CD4-positive, alpha-beta memory T cell (primary cell): ENCODE results near the gene AGBL1. TPM values are rescaled to one million over a fixed set of nuclear protein-coding genes. Genes with fewer than 3 reads are reported as not detected.
"Not testable (repeated sequence)": the region's sequence is repeated elsewhere in the genome, so short reads cannot be mapped to it uniquely, and the experiment has no call there.

ENCODE experiments used
- CTCF ChIA-PET: fragments of 350-600 bp; sonication (Branson Sonifier 250); formaldehyde crosslinking; loops from one replicate; lab custom pipeline; 2021; ENCODE audit warnings: inconsistent platforms; ENCODE audit not compliant: partially characterized antibody; lab: Charles Lee
- POLR2A ChIA-PET: fragments of 350-600 bp; sonication (Branson Sonifier 250); formaldehyde crosslinking; loops from one replicate; lab custom pipeline; 2021; ENCODE audit not compliant: partially characterized antibody; lab: Charles Lee
- DNase-seq, 5 donors: peaks; one replicate each; pipeline versions ENCODE4 v3.0.0 to v3.0.0-alpha.2; 2020 to 2022; ENCODE audit warnings: mixed read lengths in 1 of 5
- H3K27ac ChIP-seq: one replicate; pipeline ENCODE4 v1.7.0; 2013; ENCODE audit warnings: low read depth, low read length
- H3K27me3 ChIP-seq: 2 replicates; pipeline ENCODE4 v1.7.0; 2013; ENCODE audit warnings: mild to moderate bottlenecking, low read length, moderate library complexity; ENCODE audit not compliant: insufficient read depth
- H3K36me3 ChIP-seq: 2 replicates; pipeline ENCODE4 v1.7.0; 2013; ENCODE audit warnings: mild to moderate bottlenecking, low read length, moderate library complexity; ENCODE audit not compliant: insufficient read depth
- H3K4me1 ChIP-seq: 2 replicates; pipeline ENCODE4 v1.7.0; 2013; ENCODE audit warnings: mild to moderate bottlenecking, low read length, moderate library complexity; ENCODE audit not compliant: insufficient read depth
- H3K4me3 ChIP-seq, 2 donors: one replicate each; pipeline ENCODE4 v1.7.0; 2013; ENCODE audit warnings: low read length in 2 of 2, mild to moderate bottlenecking in 1 of 2
- H3K9me3 ChIP-seq, 2 donors: one replicate each; pipeline ENCODE4 v1.7.0; 2013; ENCODE audit warnings: low read length in 2 of 2, control low read depth in 1 of 2; ENCODE audit not compliant: control insufficient read depth in 1 of 2
- H3K27ac Mint-ChIP-seq, 7 donors: one replicate each; pipeline ENCODE4 v1.8.0; 2020 to 2021; ENCODE audit warnings: mixed read lengths in 7 of 7, mild to moderate bottlenecking in 6 of 7, inconsistent platforms in 3 of 7, moderate library complexity in 3 of 7
- H3K27me3 Mint-ChIP-seq, 2 donors: one replicate each; pipeline ENCODE4 v1.8.0; 2020 to 2021; ENCODE audit warnings: mixed read lengths in 2 of 2
- H3K36me3 Mint-ChIP-seq, 2 donors: one replicate each; pipeline ENCODE4 v1.8.0; 2020 to 2021; ENCODE audit warnings: mixed read lengths in 2 of 2, inconsistent platforms in 1 of 2, mild to moderate bottlenecking in 1 of 2
- H3K4me1 Mint-ChIP-seq, 4 donors: one replicate each; pipeline ENCODE4 v1.8.0; 2020 to 2021; ENCODE audit warnings: mixed read lengths in 4 of 4, mild to moderate bottlenecking in 1 of 4
- H3K4me3 Mint-ChIP-seq, 8 donors: one replicate each; pipeline ENCODE4 v1.8.0; 2020 to 2021; ENCODE audit warnings: mixed read lengths in 8 of 8, mild to moderate bottlenecking in 7 of 8, moderate library complexity in 6 of 8, inconsistent platforms in 3 of 8
- H3K9me3 Mint-ChIP-seq, 8 donors: one replicate each; pipeline ENCODE4 v1.8.0; 2020 to 2021; ENCODE audit warnings: mixed read lengths in 8 of 8, mild to moderate bottlenecking in 5 of 8, inconsistent platforms in 3 of 8, moderate library complexity in 1 of 8
- intact Hi-C: fragments of 100-400 bp; cut with micrococcal nuclease; formaldehyde crosslinking; loops from one replicate; pipeline ENCODE4 v1.15.1; 2023
- polyA plus RNA-seq, 2 donors: library from polyadenylated mRNA; unstranded; fragments of 300-500 nt; fragmentation: Illumina TruSeq; gene quantifications; one replicate each; pipeline ENCODE4 v1.2.3, GENCODE V29; 2021
- total RNA-seq, 2 experiments: library from RNA; stranded (reverse); gene quantifications; one replicate each; pipeline ENCODE4 v1.2.3, GENCODE V29; 2021

The AGBL1 gene
- total and polyA plus RNA-seq, 4 experiments from 2014 or later: not detected

DNA sequence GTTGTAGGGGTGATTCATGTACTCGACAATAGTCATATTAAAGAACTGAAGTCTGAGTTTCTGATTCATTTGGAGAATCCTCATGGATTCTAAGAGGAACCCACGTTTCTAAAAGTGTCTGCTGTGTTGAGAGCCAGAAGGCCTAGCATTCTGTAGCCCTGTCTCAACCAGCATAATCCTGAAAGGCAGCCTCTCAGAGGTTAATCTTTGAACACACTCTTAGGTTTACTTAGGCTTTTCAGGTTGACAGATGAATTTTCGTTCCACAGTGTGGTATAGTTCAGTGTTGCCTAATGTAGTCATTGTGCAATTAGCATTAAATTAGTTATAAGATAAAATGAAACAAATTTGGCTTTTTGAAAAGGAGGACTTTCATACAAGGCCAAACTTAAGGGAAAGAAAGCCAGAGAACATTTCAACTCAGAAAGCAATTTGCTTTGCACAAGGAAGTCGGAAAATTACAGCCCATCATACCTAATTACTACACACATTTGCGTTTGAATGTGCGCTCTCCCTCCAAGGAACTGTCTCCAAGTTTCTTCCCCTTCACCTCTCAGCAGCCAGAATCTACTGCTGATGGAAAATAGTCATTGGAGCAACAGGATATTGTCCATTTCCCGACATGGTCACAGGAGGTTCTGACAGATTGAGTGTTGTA is 42.0 kb downstream of the AGBL1 start:
- Histone ChIP-seq H3K27me3 (no peaks in the 10 kb centered on the region), H3K4me1 (no peaks in the 10 kb centered on the region), H3K27ac (no peak overlapping the region), H3K36me3 (no peaks in the 10 kb centered on the region), H3K9me3 (no peaks in the 10 kb centered on the region), H3K4me3 (no peak overlapping the region)
- H3K27me3 Mint-ChIP-seq: peaks cover 10 to 12% of the 10 kb centered on the region in 2 donors
- no peaks in the 10 kb centered on the region for H3K4me1 Mint-ChIP-seq
- no peak for DNase-seq
- H3K27ac Mint-ChIP-seq: no peak overlapping the region
- H3K9me3 Mint-ChIP-seq: peaks cover 0 to 2% (median 0%) of the 10 kb centered on the region in 8 donors
- POLR2A ChIA-PET: no interaction called here
- H3K4me3 Mint-ChIP-seq: no peak overlapping the region
- CTCF ChIA-PET: no interaction called here
- no peaks in the 10 kb centered on the region for H3K36me3 Mint-ChIP-seq
- intact Hi-C loops: no loop called here

DNA sequence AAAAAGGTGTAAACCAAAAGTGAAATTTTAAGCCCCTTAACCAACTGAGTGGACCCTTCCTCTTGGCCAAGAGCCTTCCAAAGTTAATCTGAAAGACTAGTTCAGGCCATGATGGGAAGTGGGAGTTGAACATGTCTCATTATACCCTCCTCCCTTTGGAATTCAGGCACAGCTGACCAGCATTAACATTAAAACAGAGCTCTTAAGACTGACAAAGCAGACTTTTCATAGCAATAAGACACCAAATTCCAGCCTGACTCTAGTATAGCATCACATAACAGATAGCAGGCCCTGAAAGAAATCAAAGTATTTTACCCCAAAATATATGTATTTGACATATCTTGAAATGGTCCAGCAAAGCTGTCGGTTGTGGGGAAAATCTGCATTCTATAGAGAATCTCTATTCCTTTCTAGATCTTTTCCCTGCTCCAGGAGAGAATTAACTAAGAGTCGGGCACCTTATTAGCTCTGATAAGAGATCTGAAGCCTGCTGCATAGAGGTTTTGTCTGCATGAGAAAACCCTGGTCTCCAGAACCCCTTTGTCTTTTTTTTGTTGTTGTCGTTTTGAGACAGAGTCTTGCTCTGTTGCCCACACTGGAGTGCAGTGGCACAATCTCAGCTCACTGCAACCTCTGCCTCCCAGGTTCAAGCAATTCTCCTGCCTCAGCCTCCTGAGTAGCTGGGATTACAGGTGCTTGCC is 43.2 kb downstream of the AGBL1 start:
- H3K9me3 Mint-ChIP-seq, H3K4me3 ChIP-seq, DNase-seq, H3K27ac Mint-ChIP-seq, H3K4me3 Mint-ChIP-seq, H3K36me3 ChIP-seq, POLR2A ChIA-PET, intact Hi-C loops, H3K27ac ChIP-seq, H3K4me1 Mint-ChIP-seq, H3K36me3 Mint-ChIP-seq, CTCF ChIA-PET, H3K27me3 ChIP-seq, H3K9me3 ChIP-seq, H3K4me1 ChIP-seq: not testable (repeated sequence)
- H3K27me3 Mint-ChIP-seq: peaks cover 10 to 12% of the 10 kb centered on the region in 2 donors

DNA sequence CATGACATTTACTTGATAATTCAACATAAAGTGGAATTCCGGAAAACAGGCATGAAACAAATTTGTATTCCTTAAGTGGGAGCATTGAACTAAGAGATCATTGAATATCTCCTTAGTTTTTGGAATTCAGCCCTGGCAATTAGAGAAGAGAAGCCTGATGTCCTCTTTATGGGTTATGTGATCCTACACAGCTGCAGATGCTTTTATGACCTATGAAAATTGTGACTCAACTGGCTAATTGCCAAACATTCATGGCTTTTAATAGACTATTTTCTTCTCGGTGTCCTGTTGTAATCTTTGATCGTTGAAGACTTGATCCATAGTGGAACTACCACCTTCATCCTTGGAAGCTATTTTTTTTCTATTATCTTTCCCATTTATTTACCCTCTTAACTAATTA is 46.1 kb downstream of the AGBL1 start:
- peaks cover 8 to 16% of the 10 kb centered on the region in 2 donors for H3K27me3 Mint-ChIP-seq
- H3K27ac ChIP-seq: no peak overlapping the region
- H3K4me1 ChIP-seq: no peaks in the 10 kb centered on the region
- peaks cover 0 to 2% (median 0%) of the 10 kb centered on the region in 8 donors for H3K9me3 Mint-ChIP-seq
- no peak overlapping the region for H3K4me3 ChIP-seq
- no peaks in the 10 kb centered on the region for H3K9me3 ChIP-seq
- H3K27ac Mint-ChIP-seq: no peak overlapping the region
- H3K27me3 ChIP-seq: no peaks in the 10 kb centered on the region
- DNase-seq: no peak
- intact Hi-C loops: no loop called here
- H3K4me3 Mint-ChIP-seq: no peak overlapping the region
- ChIA-PET CTCF (no interaction called here), POLR2A (no interaction called here)
- no peaks in the 10 kb centered on the region for H3K36me3 Mint-ChIP-seq
- no peaks in the 10 kb centered on the region for H3K36me3 ChIP-seq
- H3K4me1 Mint-ChIP-seq: no peaks in the 10 kb centered on the region

DNA sequence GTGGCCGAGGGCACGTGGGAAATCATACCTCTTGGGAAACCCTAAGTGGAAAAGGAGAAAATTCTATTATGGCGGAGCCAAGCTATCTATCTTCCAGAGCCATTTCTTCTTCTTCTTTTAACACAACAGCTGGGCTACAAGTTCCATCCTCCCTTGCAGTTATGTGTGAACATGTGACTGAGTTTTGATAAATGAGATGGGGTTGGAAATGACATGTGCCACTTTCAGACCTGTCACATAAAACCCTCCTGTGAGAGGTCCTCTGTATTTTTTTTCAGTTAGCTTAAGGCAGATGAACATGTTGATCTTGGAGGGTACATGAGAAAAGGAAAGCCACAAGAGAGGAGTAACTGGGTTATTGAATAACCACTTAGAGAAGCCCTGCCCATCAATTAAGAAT is 47.9 kb downstream of the AGBL1 start:
- H3K27ac Mint-ChIP-seq: no peak overlapping the region
- intact Hi-C loops: no loop called here
- H3K4me1 Mint-ChIP-seq: no peaks in the 10 kb centered on the region
- Histone ChIP-seq H3K27ac (no peak overlapping the region), H3K4me3 (no peak overlapping the region), H3K9me3 (no peaks in the 10 kb centered on the region), H3K4me1 (no peaks in the 10 kb centered on the region), H3K36me3 (no peaks in the 10 kb centered on the region), H3K27me3 (no peaks in the 10 kb centered on the region)
- ChIA-PET POLR2A (no interaction called here), CTCF (no interaction called here)
- H3K36me3 Mint-ChIP-seq: no peaks in the 10 kb centered on the region
- DNase-seq: no peak
- no peak overlapping the region for H3K4me3 Mint-ChIP-seq
- H3K9me3 Mint-ChIP-seq: peaks cover 0 to 2% (median 0%) of the 10 kb centered on the region in 8 donors
- peaks cover 2 to 16% of the 10 kb centered on the region in 2 donors for H3K27me3 Mint-ChIP-seq

DNA sequence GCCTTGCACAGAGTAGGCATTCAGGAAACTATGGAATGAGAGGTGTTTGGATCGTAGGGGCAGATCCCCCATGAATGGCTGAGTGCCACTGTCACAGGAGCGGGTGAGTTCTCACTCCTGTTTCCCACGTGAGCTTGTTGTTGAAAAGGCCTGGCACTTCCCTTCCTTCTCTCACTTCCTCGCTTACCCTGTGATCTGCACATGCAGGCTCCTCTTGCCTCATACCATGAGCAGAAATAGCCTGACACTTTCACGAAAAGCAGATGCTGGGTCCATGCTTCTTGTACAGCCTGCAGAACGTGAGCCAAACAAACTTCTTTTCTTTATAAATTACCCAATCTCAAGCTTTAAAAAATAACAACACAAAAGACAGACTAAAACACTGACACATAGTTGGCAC is 55.4 kb downstream of the AGBL1 start:
- Histone ChIP-seq H3K36me3 (no peaks in the 10 kb centered on the region), H3K4me3 (no peak overlapping the region), H3K9me3 (no peaks in the 10 kb centered on the region), H3K4me1 (no peaks in the 10 kb centered on the region), H3K27ac (no peak overlapping the region), H3K27me3 (no peaks in the 10 kb centered on the region)
- ChIA-PET POLR2A (no interaction called here), CTCF (no interaction called here)
- Mint-ChIP-seq H3K4me1 (no peaks in the 10 kb centered on the region), H3K4me3 (no peak overlapping the region), H3K36me3 (no peaks in the 10 kb centered on the region), H3K9me3 (peaks cover 0 to 3% (median 0%) of the 10 kb centered on the region in 8 donors), H3K27ac (no peak overlapping the region), H3K27me3 (peaks cover 0 to 5% of the 10 kb centered on the region in 2 donors)
- intact Hi-C loops: no loop called here
- DNase-seq: no peak

DNA sequence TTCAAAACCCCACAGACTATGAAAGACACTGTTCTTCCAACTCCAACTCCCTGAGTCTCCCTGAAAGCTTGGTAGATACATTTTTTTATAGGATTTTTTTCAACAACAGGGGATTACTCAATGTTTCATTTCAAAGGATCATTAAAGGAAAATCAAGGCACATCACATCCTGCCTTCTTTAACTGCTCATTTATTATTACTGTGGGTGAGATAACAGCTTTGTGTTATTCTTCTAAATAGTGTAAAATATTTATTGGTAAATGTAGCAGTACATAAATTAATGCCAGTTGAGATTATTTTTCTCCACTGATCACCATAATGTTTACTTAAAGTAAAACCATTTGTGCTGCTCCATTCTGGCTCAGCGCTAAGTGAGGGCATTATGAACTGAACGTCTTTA is 57.2 kb downstream of the AGBL1 start:
- ChIA-PET CTCF (no interaction called here), POLR2A (no interaction called here)
- Mint-ChIP-seq H3K27ac (no peak overlapping the region), H3K4me1 (no peaks in the 10 kb centered on the region), H3K36me3 (no peaks in the 10 kb centered on the region), H3K4me3 (no peak overlapping the region), H3K9me3 (peaks cover 0 to 4% (median 2%) of the 10 kb centered on the region in 8 donors), H3K27me3 (peaks cover 0 to 8% of the 10 kb centered on the region in 2 donors)
- H3K27me3 ChIP-seq: no peaks in the 10 kb centered on the region
- DNase-seq: no peak
- H3K27ac ChIP-seq: no peak overlapping the region
- intact Hi-C loops: no loop called here
- H3K4me1 ChIP-seq: no peaks in the 10 kb centered on the region
- H3K4me3 ChIP-seq: no peak overlapping the region
- H3K9me3 ChIP-seq: no peaks in the 10 kb centered on the region
- no peaks in the 10 kb centered on the region for H3K36me3 ChIP-seq

DNA sequence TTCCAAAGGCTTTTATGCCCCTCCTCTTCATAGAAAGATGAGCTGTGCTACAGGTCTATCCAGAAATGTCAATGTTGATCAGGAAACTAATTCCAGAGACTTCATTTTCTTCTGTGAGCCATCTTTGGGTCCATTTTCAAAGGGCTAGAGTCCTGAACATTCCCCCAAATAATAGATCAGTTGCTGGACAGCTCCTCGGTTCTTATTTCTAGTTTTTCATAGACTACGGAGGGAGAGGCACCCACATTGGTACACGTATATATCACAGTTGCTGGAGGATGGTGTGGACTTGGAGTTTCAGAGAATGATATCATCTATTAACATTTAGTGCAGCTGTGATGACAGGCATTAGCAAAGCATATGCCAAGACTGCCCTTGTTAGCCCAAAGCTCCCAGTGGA is 59.1 kb downstream of the AGBL1 start:
- no peak for DNase-seq
- Histone ChIP-seq H3K9me3 (no peaks in the 10 kb centered on the region), H3K4me1 (no peaks in the 10 kb centered on the region), H3K4me3 (no peak overlapping the region), H3K36me3 (no peaks in the 10 kb centered on the region), H3K27ac (no peak overlapping the region), H3K27me3 (no peaks in the 10 kb centered on the region)
- ChIA-PET POLR2A (no interaction called here), CTCF (no interaction called here)
- intact Hi-C loops: no loop called here
- Mint-ChIP-seq H3K27me3 (peaks cover 3 to 10% of the 10 kb centered on the region in 2 donors), H3K27ac (no peak overlapping the region), H3K36me3 (no peaks in the 10 kb centered on the region), H3K4me1 (no peaks in the 10 kb centered on the region), H3K4me3 (no peak overlapping the region), H3K9me3 (peaks cover 0 to 6% (median 3%) of the 10 kb centered on the region in 8 donors)
